ENCODE measurements around the gene ACP3. TPM values are rescaled to one million over a fixed set of nuclear protein-coding genes. Genes with fewer than 3 reads are reported as not detected.
A peak's percentile ranks its signal among the peaks of the same experiment; 100 is the strongest.

The ACP3 gene
- total RNA-seq, 4 donors from 2014 or later = 3.2 to 9.7 (median 8.0) TPM

GRCh38 chr3:132279030-132279429, 38.2 kb upstream of the ACP3 start:
- no peaks in the 10 kb centered on the region for H3K9me3 ChIP-seq
- intact Hi-C loops (cut with DNase I) = no loop called here
- 73 to 83% methylated on average over 2 of the region's 2 CpGs for WGBS, 2 donors
- no peaks in the 10 kb centered on the region for H3K36me3 ChIP-seq
- no peak for DNase-seq
- H3K4me1 ChIP-seq = no peaks in the 10 kb centered on the region
- H3K4me3 ChIP-seq (replicated peaks in 1 of 3) = no peak overlapping the region
- no peak overlapping the region for H3K27ac ChIP-seq
- TF ChIP-seq POLR2A (IDR thresholded peaks at IDR 0.05) (no peak), CTCF (IDR thresholded peaks at IDR 0.05) (no peak)
- H3K27me3 ChIP-seq = no peaks in the 10 kb centered on the region

- Histone ChIP-seq H3K4me3 (replicated peaks in 1 of 3) (no peak overlapping the region), H3K36me3 (no peaks in the 10 kb centered on the region), H3K27ac (peak overlapping the region in 1 of 3 donors; percentile 38), H3K4me1 (no peaks in the 10 kb centered on the region), H3K9me3 (no peaks in the 10 kb centered on the region), H3K27me3 (no peaks in the 10 kb centered on the region)
- 13 to 24% methylated on average over 1 of the region's 1 CpG for WGBS, 2 donors
- no peak for DNase-seq
- TF ChIP-seq POLR2A (IDR thresholded peaks at IDR 0.05) (no peak), CTCF (IDR thresholded peaks at IDR 0.05) (no peak)
- intact Hi-C loops (cut with DNase I) = no loop called here
These were observed 33.8 kb upstream of the ACP3 start for GRCh38 chr3:132283440-132283839.

- 71 to 78% methylated on average over 5 of the region's 5 CpGs for WGBS, 2 donors
These were observed 33.2 kb upstream of the ACP3 start for GRCh38 chr3:132283916-132284405.

GRCh38 chr3:132284781-132285619, 32.2 kb upstream of the ACP3 start:
- TF ChIP-seq POLR2A (IDR thresholded peaks at IDR 0.05) = no peak
- no peak for TF ChIP-seq CTCF (IDR thresholded peaks at IDR 0.05)
- Histone ChIP-seq H3K27ac (no peak overlapping the region), H3K9me3 (no peaks in the 10 kb centered on the region)

More at GRCh38 chr3:132283916-132284405, 33.2 kb upstream of the ACP3 start:
- peak overlapping the region in 1 of 3 donors; percentile 38 for H3K27ac ChIP-seq
- no peaks in the 10 kb centered on the region for H3K36me3 ChIP-seq
- intact Hi-C loops (cut with DNase I) = no loop called here
- TF ChIP-seq CTCF (IDR thresholded peaks at IDR 0.05) (no peak), POLR2A (IDR thresholded peaks at IDR 0.05) (no peak)
- no peaks in the 10 kb centered on the region for H3K27me3 ChIP-seq
- DNase-seq = no peak
- H3K9me3 ChIP-seq = no peaks in the 10 kb centered on the region
- H3K4me1 ChIP-seq = no peaks in the 10 kb centered on the region
- no peak overlapping the region for H3K4me3 ChIP-seq (replicated peaks in 1 of 3)

GRCh38 chr3:132285620-132285945, 31.6 kb upstream of the ACP3 start:
- WGBS, 2 donors = 57 to 60% methylated on average over 2 of the region's 2 CpGs

More at GRCh38 chr3:132284781-132285619, 32.2 kb upstream of the ACP3 start:
- no peak overlapping the region for H3K4me3 ChIP-seq (replicated peaks in 1 of 3)
- H3K36me3 ChIP-seq = no peaks in the 10 kb centered on the region
- DNase-seq = no peak
- intact Hi-C loops (cut with DNase I) = no loop called here
- H3K27me3 ChIP-seq = no peaks in the 10 kb centered on the region
- 84 to 88% methylated on average over 26 to 32 of the region's 32 CpGs for WGBS, 2 donors
- no peaks in the 10 kb centered on the region for H3K4me1 ChIP-seq

More at GRCh38 chr3:132285620-132285945, 31.6 kb upstream of the ACP3 start:
- Histone ChIP-seq H3K4me1 (no peaks in the 10 kb centered on the region), H3K27ac (no peak overlapping the region), H3K27me3 (no peaks in the 10 kb centered on the region), H3K4me3 (replicated peaks in 1 of 3) (no peak overlapping the region), H3K36me3 (no peaks in the 10 kb centered on the region), H3K9me3 (no peaks in the 10 kb centered on the region)
- intact Hi-C loops (cut with DNase I) = no loop called here
- no peak for DNase-seq
- no peak for TF ChIP-seq CTCF (IDR thresholded peaks at IDR 0.05)

All from thyroid gland (tissue), 4 donors.